COLO668 (cell line): Measurements from ENCODE around the gene SERINC5.
"Not testable (repeated sequence)": the region's sequence is repeated elsewhere in the genome, so short reads cannot be mapped to it uniquely, and the experiment has no call there.

Experiments
- DNase-seq: peaks from one replicate; lab custom pipeline; 2025; ENCODE audit not compliant: unreplicated experiment; lab: John Stamatoyannopoulos, UW

SERINC5 gene

GRCh38 chr5:80141147-80141671, 114.6 kb downstream of the SERINC5 start:
- DNase-seq: no peak

- no peak for DNase-seq
Measured at GRCh38 chr5:80140496-80140895, 115.4 kb downstream of the SERINC5 start.

GRCh38 chr5:80139466-80139972, 116.3 kb downstream of the SERINC5 start:
- no peak for DNase-seq

- no peak for DNase-seq
Measured at GRCh38 chr5:80138486-80138885, 117.4 kb downstream of the SERINC5 start.

- not testable (repeated sequence) for DNase-seq
Measured at GRCh38 chr5:80136798-80137197, 119.0 kb downstream of the SERINC5 start.

GRCh38 chr5:80134876-80135275, 121.0 kb downstream of the SERINC5 start:
- DNase-seq: no peak

GRCh38 chr5:80129146-80129545, 126.7 kb downstream of the SERINC5 start:
- DNase-seq: no peak

GRCh38 chr5:80128141-80128540, 127.7 kb downstream of the SERINC5 start:
- DNase-seq: no peak

GRCh38 chr5:80127116-80127552, 128.7 kb downstream of the SERINC5 start:
- DNase-seq: no peak

- DNase-seq: no peak
Measured at GRCh38 chr5:80125962-80126480, 129.8 kb downstream of the SERINC5 start.

GRCh38 chr5:80125022-80125961, 130.6 kb downstream of the SERINC5 start:
- no peak for DNase-seq

GRCh38 chr5:80124121-80124918, 131.5 kb downstream of the SERINC5 start:
- DNase-seq: no peak

GRCh38 chr5:80122579-80122978, 133.3 kb downstream of the SERINC5 start:
- DNase-seq: no peak

GRCh38 chr5:80119372-80119771, 136.5 kb downstream of the SERINC5 start:
- DNase-seq: no peak

- no peak for DNase-seq
Measured at GRCh38 chr5:80117446-80117845, 138.4 kb downstream of the SERINC5 start.

GRCh38 chr5:80116465-80116864, 139.4 kb downstream of the SERINC5 start:
- no peak for DNase-seq

- DNase-seq: no peak
Measured at GRCh38 chr5:80116000-80116399, 139.8 kb downstream of the SERINC5 start.

GRCh38 chr5:80114860-80115259, 141.0 kb downstream of the SERINC5 start:
- DNase-seq: peak; percentile 2

- not testable (repeated sequence) for DNase-seq
Measured at GRCh38 chr5:80111376-80111990, 144.4 kb downstream of the SERINC5 start.

GRCh38 chr5:80109646-80110478, 146.0 kb downstream of the SERINC5 start:
- no peak for DNase-seq
